Activated T-cell treated with anti-CD3 and anti-CD28 coated beads for 24 hours (primary cell): ENCODE results near the gene PAGE2B.
"Not testable (repeated sequence)": the region's sequence is repeated elsewhere in the genome, so short reads cannot be mapped to it uniquely, and the experiment has no call there.

Experiments used
- DNase-seq: peaks from one replicate; pipeline ENCODE4 v3.0.0-alpha.2; 2020; ENCODE audit warnings: low read depth

The PAGE2B gene

DNA sequence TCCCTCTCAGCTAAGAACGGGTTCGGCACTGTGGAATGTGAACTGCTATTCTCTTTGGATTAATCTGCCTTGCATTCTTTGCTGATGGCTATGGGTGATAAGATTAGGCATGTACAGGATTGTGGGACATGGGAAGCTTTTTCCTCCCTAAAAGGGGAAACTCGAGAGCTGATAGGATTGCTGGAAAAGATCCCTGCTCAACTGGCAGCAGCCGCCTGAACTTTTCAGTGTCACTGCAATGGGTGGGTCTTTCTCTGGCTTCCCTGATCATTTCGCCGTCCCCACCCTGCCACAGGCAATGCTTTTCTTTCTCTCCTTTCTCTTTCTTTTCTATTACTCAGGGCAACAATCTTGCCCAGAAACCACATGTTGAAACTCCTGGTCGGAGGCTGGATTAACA lies 34.5 kb downstream of the PAGE2B start:
- DNase-seq = no peak

DNA sequence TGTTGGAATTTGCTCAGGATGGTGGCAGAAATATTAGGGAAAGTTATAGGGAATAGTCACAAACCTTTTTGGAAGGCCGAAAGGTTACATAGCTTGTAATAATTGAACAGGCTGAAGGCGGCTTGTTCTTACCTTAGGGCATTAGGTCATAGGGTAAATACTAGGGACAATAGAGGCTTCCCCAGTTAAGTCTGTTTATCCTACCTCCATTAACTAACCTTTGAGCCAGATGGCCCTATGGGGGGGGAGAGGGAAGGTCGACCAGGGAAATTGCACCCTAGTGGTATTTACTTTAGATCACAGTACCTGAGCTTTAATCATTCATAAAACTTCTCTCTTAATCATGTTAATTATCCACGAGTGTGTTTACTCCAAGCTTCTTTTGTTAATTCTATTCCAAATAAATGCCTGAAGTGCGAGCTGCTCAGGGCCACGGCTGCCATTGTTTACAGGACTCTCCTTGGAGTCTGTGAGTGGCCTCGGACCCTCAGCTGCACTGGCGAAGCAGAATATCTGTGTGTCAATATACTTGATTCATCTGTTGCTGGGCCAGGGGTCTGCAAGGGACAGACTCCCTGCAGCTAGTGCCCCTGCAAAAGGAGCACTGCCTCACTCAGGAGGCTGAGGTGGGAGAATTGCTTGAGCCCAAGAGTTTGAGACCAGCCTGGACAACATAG lies 36.9 kb downstream of the PAGE2B start:
- no peak for DNase-seq

DNA sequence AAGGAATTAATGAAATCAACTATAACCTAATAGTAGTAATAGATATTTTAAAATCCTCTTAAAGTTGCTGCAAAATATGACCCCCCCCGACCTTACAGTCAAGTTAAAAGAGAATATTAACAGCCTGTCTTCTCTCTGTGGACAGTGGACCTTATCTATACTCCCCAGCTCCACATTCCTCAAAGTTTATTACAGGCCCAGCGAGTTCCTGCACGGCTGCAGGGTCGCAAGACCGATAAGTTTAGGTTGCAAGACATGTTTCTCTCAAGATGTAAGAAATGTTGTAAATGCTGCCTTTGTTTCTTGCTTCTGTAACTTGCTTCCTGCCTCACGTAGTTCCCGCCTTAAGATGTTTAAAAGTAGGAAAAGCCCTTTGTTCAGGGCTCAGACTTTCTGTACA lies 41.8 kb downstream of the PAGE2B start:
- not testable (repeated sequence) for DNase-seq

DNA sequence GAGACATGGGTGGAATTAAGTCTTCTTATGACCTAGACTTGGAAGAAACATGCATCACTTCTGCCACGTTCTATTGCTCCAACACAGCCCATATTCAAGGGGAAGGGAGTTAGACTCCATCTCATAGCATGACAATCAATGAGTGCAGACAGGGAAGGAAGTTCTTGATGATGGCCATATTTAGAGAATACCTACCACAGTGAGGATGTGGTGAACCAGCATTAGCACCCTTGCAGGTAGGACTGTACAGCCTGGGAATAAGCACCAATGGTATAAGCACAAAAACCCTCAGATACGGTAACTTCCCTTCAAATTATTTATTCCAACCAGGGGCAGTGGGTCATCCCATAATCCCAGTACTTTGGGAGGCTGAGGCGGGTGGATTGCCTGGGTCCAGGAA lies 43.7 kb downstream of the PAGE2B start:
- DNase-seq = no peak

DNA sequence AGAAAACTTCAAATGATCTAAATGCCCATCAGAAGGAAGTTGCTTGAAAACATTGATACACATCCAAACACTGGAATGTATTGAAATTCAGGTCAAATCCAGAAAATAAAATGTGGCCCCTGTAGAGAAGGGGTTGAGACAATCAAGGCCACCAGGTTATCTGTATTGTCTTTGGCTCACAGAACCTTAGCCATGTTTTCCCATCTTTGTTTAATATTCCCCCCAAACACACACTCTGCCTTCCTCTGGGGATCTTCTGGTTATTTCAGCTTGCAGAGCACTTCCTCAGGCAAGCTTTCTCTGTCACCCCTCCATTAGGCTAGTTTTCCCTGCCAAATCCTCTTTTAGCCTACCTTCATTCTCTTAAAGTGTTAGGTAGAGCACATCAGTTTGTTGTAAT lies 44.4 kb downstream of the PAGE2B start:
- DNase-seq = no peak

DNA sequence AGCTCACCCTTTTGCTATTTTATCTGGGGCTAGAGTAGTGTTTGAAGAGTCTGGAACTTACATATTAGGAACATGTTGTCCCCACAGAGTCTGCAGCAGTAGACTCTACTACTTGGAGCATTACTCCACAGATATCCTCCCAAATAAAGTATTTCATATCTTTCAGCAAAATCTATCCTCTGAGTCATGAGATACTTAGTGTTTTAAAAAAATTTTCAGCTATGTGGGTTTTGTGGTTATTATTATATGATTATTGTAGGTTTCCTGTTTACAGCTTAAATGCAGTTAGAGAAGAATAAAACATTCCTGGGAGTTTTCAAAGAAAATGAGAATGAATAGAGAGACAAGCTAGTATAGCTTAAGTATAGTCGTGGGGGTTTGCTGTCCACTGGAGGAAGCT lies 44.9 kb downstream of the PAGE2B start:
- DNase-seq = no peak

DNA sequence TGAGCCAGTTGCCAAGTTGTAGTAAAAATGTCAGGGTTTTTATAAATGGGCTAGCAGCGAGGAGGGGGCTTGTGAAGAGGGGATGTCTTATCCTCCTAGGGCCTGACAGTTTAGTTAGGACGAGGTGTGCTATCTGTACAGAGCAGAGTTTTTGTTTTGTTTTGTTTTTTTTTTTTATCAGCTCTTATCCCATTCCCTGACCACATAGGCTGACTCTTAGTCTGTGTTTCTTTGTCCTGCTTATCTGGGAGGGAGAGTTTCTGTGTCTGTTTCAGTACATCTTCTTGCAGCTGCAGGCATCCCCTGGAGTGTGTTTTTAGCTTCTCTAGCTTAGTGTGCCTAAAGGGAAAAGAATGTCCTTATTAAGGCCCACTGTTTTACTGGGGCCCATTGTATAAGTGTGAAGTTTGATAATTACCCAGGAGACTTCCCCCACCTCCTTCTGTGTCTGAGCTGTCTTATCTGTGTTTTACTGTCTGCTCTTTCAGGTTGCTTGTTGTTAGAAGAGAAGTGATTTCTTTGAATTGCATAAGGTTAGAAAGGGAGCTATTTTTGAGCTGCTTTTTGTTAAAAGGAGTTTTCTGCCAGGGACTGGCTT lies 46.0 kb downstream of the PAGE2B start:
- no peak for DNase-seq

DNA sequence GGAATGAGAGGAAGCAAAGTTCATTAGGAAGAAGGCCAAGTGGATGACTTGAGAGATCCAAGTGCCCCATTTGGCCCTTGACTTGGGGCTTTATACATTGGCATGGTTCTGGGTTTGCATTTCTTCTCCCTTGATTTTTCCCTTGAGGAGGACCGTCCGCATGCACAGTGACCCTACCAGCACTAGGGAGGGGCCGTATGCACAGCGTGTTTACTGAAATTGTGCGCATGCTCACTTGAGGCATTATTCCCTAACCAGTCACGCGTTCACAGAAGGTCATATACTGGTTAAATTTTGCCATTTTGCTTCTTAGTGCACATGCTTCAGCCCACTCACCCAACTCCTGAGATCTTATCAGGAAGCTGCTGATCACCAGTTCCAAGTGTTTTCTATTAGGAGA lies 49.1 kb downstream of the PAGE2B start:
- no peak for DNase-seq

DNA sequence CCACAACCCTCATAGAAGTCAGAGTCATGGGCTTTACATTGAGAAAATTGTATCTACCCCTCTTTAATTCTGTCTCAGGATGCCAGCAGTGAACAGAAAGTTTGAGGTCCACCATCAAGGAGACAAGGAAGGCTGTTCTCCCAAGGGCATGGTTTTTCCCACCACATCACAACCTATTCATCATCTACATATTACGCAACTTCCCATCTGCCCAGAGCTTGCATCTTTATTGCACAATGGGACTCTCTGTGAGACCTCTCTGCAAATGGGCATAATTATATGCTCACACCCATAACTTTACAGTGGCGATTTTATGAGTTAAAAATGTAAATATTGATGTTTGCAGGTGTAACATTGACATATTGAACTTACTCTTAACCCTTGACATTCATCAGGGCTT lies 52.9 kb downstream of the PAGE2B start:
- no peak for DNase-seq
